GM12801 (cell line): ENCODE data around the gene AMPD3.

Source experiments
- CTCF ChIP-seq: IDR thresholded peaks from one replicate; pipeline ENCODE4 v1.5.1; 2011; ENCODE audit warnings: control low read depth; ENCODE audit not compliant: insufficient read length; ENCODE audit errors: extremely low read depth

Gene AMPD3

GRCh38 chr11:10455637-10456487 lies 798 bp downstream of the AMPD3 start:
- TF ChIP-seq CTCF, result no peak

GRCh38 chr11:10456519-10456918 lies 1.5 kb downstream of the AMPD3 start:
- TF ChIP-seq CTCF, result no peak

- TF ChIP-seq CTCF, result no peak
Observed at GRCh38 chr11:10457901-10458300, 2.8 kb downstream of the AMPD3 start.

GRCh38 chr11:10459029-10459970 lies 4.2 kb downstream of the AMPD3 start:
- no peak for TF ChIP-seq CTCF

- no peak for TF ChIP-seq CTCF
Observed at GRCh38 chr11:10460611-10461275, 5.7 kb downstream of the AMPD3 start.

GRCh38 chr11:10461276-10461790 lies 6.3 kb downstream of the AMPD3 start:
- no peak for TF ChIP-seq CTCF
